Smooth muscle cell of the umbilical artery (primary cell): ENCODE measurements around the gene LUZP4. TPM values are rescaled to one million over a fixed set of nuclear protein-coding genes. Genes with fewer than 3 reads are reported as not detected.

Experiments
- total RNA-seq: library from RNA; depleted of rRNA; stranded (reverse); fragments of >200 nt; gene quantifications from 2 replicates; pipeline ENCODE4 v1.2.3, GENCODE V29; 2014

The LUZP4 gene, protein sequence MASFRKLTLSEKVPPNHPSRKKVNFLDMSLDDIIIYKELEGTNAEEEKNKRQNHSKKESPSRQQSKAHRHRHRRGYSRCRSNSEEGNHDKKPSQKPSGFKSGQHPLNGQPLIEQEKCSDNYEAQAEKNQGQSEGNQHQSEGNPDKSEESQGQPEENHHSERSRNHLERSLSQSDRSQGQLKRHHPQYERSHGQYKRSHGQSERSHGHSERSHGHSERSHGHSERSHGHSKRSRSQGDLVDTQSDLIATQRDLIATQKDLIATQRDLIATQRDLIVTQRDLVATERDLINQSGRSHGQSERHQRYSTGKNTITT
- total RNA-seq, result not detected in 2 replicates

DNA sequence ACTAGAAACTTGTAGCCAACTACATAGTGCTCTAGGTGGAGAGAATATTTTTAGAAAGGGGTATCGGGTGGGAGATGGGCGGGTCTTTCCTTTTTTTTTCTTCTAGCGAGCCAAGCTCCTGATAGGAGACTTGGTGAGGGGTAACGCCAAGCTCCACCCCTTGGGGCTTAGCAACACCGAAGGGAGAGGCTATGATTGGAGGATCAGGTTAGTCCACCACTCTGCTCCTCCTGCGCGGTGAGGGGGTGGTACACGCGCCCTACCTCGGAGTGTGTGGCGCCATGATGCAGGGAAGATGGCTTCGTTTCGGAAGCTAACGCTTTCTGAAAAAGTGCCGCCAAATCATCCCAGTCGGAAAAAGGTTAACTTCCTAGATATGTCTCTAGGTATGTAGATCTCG, at the start of gene LUZP4:
LUZP4 (plus strand) TSS at position 251 of the 400 bp plus-strand sequence; CDS start at position 296, 45 bp downstream.

Other genes with a start within 250 kb of the LUZP4 start
- not detected in 2 replicates for gene RBMXL3, start 100.3 kb upstream of the LUZP4 start, total RNA-seq
- 13.4 and 19.7 TPM in 2 replicates for gene LRCH2, start 55.6 kb upstream of the LUZP4 start, total RNA-seq